Right atrium auricular region (tissue), 2 donors: ENCODE data around the gene EXOC6B. TPM values are rescaled to one million over a fixed set of nuclear protein-coding genes. Genes with fewer than 3 reads are reported as not detected.

Source experiments
- DNase-seq: peaks from one replicate; pipeline ENCODE4 v3.0.0-alpha.2; 2019; ENCODE audit warnings: low spot score
- H3K27ac ChIP-seq, 2 donors: fragments of 200-600 bp; sonication (generic); 1 replicate in 1 of 2; 2 replicates in 1 of 2; pipeline ENCODE4 v1.5.1; 2016 to 2019
- H3K27me3 ChIP-seq, 2 donors: fragments of 200-600 bp; sonication (generic); one replicate each; pipeline versions ENCODE4 v1.5.1 to v1.6.0; 2017 to 2019
- H3K36me3 ChIP-seq: fragments of 200-600 bp; sonication (generic); one replicate; pipeline ENCODE4 v1.5.1; 2016
- H3K4me1 ChIP-seq, 2 donors: fragments of 200-600 bp; sonication (generic); one replicate each; pipeline versions ENCODE4 v1.5.1 to v1.6.0; 2017 to 2019
- H3K4me3 ChIP-seq, 2 donors: fragments of 200-600 bp; sonication (generic); 1 replicate in 1 of 2; 2 replicates in 1 of 2; pipeline ENCODE4 v1.5.1; 2017 to 2019; ENCODE audit warnings: mild to moderate bottlenecking in 1 of 2, moderate library complexity in 1 of 2
- H3K9me3 ChIP-seq, 2 donors: fragments of 200-600 bp; sonication (generic); one replicate each; pipeline ENCODE4 v1.5.1; 2019
- total RNA-seq, 2 donors: library from RNA; depleted of rRNA; stranded (reverse); fragments of >200 nt; gene quantifications; one replicate each; pipeline ENCODE4 v1.1.0, GENCODE V29; 2016
- TF ChIP-seq, protein P1 (sequence below), 2 donors: fragments of 200-600 bp; sonication (generic); IDR thresholded peaks; one replicate each; pipeline ENCODE4 v1.5.1; 2019; ENCODE audit warnings: antibody characterized with exemption in 2 of 2

The EXOC6B gene
- total RNA-seq, 2 donors from 2014 or later, result 80.5 to 111 TPM

DNA sequence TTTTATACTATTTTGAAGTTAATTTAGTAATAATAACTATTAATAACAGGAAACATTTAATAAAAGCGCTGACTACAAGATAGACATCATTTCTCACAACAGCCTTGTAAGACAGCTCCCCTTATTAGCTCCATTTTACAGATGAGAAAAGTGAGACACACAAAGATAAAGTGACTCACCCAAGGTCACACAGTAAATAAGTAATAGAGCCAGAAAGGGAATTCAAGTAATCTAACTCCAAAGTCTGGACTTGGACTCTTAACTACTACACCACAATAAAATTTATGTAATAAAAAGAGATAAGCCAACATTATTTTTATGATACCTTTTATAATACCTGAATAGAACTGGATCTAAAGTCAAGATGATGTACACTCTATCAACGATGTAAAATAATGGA lies 25.3 kb downstream of the EXOC6B start:
- H3K27ac ChIP-seq, result no peak overlapping the region
- H3K4me3 ChIP-seq, result no peak overlapping the region
- peaks cover 0 to 8% of the 10 kb centered on the region in 2 donors for H3K4me1 ChIP-seq
- TF ChIP-seq, protein P1, sequence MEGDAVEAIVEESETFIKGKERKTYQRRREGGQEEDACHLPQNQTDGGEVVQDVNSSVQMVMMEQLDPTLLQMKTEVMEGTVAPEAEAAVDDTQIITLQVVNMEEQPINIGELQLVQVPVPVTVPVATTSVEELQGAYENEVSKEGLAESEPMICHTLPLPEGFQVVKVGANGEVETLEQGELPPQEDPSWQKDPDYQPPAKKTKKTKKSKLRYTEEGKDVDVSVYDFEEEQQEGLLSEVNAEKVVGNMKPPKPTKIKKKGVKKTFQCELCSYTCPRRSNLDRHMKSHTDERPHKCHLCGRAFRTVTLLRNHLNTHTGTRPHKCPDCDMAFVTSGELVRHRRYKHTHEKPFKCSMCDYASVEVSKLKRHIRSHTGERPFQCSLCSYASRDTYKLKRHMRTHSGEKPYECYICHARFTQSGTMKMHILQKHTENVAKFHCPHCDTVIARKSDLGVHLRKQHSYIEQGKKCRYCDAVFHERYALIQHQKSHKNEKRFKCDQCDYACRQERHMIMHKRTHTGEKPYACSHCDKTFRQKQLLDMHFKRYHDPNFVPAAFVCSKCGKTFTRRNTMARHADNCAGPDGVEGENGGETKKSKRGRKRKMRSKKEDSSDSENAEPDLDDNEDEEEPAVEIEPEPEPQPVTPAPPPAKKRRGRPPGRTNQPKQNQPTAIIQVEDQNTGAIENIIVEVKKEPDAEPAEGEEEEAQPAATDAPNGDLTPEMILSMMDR (IDR thresholded peaks at IDR 0.05), result no peak
- H3K36me3 ChIP-seq, result no peaks in the 10 kb centered on the region
- no peaks in the 10 kb centered on the region for H3K27me3 ChIP-seq
- no peak for DNase-seq
- H3K9me3 ChIP-seq, result no peaks in the 10 kb centered on the region

DNA sequence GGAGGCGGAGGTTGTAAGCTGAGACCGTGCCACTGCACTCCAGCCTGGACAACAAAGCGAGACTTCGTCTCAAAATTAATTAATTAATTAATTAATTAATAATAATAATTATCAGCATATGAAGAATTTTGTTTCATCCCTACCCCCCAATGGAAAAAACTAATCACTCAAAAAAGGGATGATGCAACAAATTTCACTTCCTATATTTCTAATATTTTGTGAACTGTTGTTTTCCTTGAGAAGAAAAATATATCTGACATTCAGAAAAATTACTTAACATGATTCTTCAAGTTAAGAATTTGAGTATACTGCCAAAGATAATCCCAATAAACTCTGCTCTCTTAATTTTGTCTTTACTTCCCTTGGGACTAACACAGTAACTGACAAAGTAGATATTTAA lies 28.1 kb downstream of the EXOC6B start:
- Histone ChIP-seq H3K4me1 (peaks cover 0 to 31% of the 10 kb centered on the region in 2 donors), H3K27ac (no peak overlapping the region), H3K9me3 (no peaks in the 10 kb centered on the region), H3K4me3 (no peak overlapping the region), H3K36me3 (no peaks in the 10 kb centered on the region), H3K27me3 (no peaks in the 10 kb centered on the region)
- DNase-seq, result no peak
- TF ChIP-seq, protein P1 (IDR thresholded peaks at IDR 0.05), result no peak

DNA sequence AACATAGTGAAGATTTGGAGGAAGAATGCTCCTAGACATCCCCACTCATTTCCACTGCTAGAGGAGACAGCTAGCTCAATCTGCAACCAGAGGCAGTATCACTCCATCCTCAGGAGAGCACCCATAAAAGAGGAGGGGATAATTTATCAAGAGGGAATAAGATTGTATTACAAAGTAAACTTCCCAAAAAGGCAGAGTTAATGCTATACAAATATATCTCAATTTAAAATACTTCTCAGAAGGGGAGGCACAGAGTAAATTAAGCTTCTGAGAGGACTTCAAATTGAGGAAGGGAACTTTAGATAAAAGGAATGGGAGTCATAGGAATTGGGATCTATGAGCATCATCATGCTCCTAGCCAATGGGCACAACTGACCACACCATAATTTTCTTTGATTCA lies 29.1 kb downstream of the EXOC6B start:
- Histone ChIP-seq H3K27me3 (no peaks in the 10 kb centered on the region), H3K9me3 (no peaks in the 10 kb centered on the region), H3K4me3 (no peak overlapping the region), H3K27ac (no peak overlapping the region), H3K4me1 (peaks cover 0 to 31% of the 10 kb centered on the region in 2 donors), H3K36me3 (no peaks in the 10 kb centered on the region)
- TF ChIP-seq, protein P1 (IDR thresholded peaks at IDR 0.05), result no peak
- no peak for DNase-seq

DNA sequence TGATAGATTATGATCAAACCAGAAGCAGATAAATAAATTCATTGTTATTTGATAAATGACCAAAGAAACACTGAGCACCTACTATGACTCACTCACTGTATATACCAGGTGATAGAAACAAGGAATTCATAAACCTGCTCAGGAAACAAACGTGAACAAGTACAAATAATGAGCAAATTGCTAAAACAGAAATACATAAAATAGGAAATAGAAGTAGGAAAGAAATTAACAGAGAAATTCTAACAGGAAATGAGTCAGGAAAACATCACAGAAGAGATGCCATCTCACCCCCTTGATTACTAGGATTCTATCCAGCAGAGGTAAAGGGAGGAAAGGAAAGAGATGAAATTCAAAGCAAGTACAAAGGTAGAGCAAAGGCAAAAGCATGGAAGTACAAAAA lies 31.3 kb downstream of the EXOC6B start:
- Histone ChIP-seq H3K36me3 (no peaks in the 10 kb centered on the region), H3K4me3 (no peak overlapping the region), H3K27me3 (no peaks in the 10 kb centered on the region), H3K27ac (peak overlapping the region; percentile 75 to 77), H3K9me3 (no peaks in the 10 kb centered on the region), H3K4me1 (peaks cover 0 to 37% of the 10 kb centered on the region in 2 donors)
- TF ChIP-seq, protein P1 (IDR thresholded peaks at IDR 0.05), result no peak
- DNase-seq, result no peak

DNA sequence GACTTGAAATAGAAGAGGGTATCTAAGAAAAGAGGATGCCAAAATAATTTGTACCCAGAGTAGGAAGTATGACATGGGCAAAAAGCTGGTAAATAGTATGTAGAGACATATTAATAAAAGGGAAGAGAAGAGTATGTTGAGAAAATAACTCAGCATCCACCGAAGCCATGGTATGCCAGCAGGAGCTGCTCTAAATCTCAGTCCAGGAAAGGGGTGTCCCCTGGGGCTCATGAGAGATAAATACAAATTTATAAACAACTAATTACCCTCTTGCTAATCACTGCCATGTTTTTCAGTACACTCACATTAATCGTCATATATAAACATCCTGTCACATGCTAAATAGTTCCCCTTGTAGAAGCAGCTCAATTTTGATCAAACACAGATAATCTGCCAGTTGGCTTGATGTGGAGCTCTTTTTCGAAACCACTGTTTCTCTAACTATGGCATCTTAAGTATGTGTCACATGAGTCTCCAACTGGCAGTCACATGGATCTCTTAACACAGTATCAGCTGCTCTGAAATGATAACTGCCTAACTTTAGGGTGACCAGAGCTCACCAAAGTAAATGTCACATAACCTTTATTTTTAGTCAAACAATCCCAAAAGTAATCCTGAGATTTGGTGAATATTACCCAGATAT lies 31.9 kb downstream of the EXOC6B start:
- H3K4me1 ChIP-seq, result peaks cover 0 to 43% of the 10 kb centered on the region in 2 donors
- H3K4me3 ChIP-seq, result no peak overlapping the region
- H3K9me3 ChIP-seq, result no peaks in the 10 kb centered on the region
- no peaks in the 10 kb centered on the region for H3K27me3 ChIP-seq
- DNase-seq, result no peak
- no peaks in the 10 kb centered on the region for H3K36me3 ChIP-seq
- TF ChIP-seq, protein P1 (IDR thresholded peaks at IDR 0.05), result no peak
- H3K27ac ChIP-seq, result peak overlapping the region; percentile 75 to 77

DNA sequence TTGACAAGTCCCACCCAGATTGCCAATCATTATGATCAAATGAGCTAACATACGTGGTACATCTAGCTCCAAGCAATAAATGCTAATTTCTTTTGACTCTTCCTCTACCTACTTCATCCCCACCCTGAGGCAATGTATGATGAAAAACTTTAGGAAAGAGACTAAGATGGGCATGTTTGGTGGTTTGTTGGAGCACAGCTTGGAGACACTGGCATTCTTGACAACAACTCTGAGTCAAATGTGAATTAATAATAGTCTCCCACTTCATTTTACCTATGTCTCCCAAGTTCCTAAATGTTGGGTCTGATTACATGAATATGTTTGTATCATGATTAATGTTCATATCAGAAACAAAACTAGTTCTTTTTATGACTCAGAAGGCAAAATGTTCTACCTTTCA lies 36.6 kb downstream of the EXOC6B start:
- H3K9me3 ChIP-seq, result peaks cover 0 to 1% of the 10 kb centered on the region in 2 donors
- H3K4me3 ChIP-seq, result no peak overlapping the region
- DNase-seq, result no peak
- H3K27ac ChIP-seq, result peak overlapping the region in 1 of 2 donors; percentile 60
- TF ChIP-seq, protein P1 (IDR thresholded peaks at IDR 0.05), result no peak
- H3K27me3 ChIP-seq, result no peaks in the 10 kb centered on the region
- H3K4me1 ChIP-seq, result peaks cover 0 to 32% of the 10 kb centered on the region in 2 donors
- H3K36me3 ChIP-seq, result no peaks in the 10 kb centered on the region
